HG03060 (cell line): ENCODE data around the gene ALDH3B2.
"Not testable (repeated sequence)": the region's sequence is repeated elsewhere in the genome, so short reads cannot be mapped to it uniquely, and the experiment has no call there.

Source experiments
- ATAC-seq: cut with Tn5 transposase; IDR thresholded peaks from one replicate; pipeline ENCODE4 v1.9.1; 2021; ENCODE audit warnings: low read depth, moderate number of reproducible peaks; ENCODE audit not compliant: unreplicated experiment

The ALDH3B2 gene

GRCh38 chr11:67674442-67674871 lies at the start of gene ALDH3B2:
TSS of gene ALDH3B2 (minus strand) at chr11:67674623. CDS start at chr11:67666935, 7,688 bp downstream.
- ATAC-seq, result no peak

- not testable (repeated sequence) for ATAC-seq
Observed at GRCh38 chr11:67723036-67723435, 48.6 kb upstream of the ALDH3B2 start.

GRCh38 chr11:67716226-67716625 lies 41.8 kb upstream of the ALDH3B2 start:
- ATAC-seq, result not testable (repeated sequence)

- ATAC-seq, result not testable (repeated sequence)
Observed at GRCh38 chr11:67715801-67716200, 41.4 kb upstream of the ALDH3B2 start.

- not testable (repeated sequence) for ATAC-seq
Observed at GRCh38 chr11:67713892-67714509, 39.6 kb upstream of the ALDH3B2 start.

GRCh38 chr11:67711676-67712075 lies 37.3 kb upstream of the ALDH3B2 start:
- not testable (repeated sequence) for ATAC-seq

GRCh38 chr11:67711212-67711611 lies 36.8 kb upstream of the ALDH3B2 start:
- not testable (repeated sequence) for ATAC-seq

GRCh38 chr11:67709806-67710205 lies 35.4 kb upstream of the ALDH3B2 start:
- ATAC-seq, result not testable (repeated sequence)

GRCh38 chr11:67705264-67705663 lies 30.8 kb upstream of the ALDH3B2 start:
- no peak for ATAC-seq

GRCh38 chr11:67704524-67704923 lies 30.1 kb upstream of the ALDH3B2 start:
- ATAC-seq, result no peak

- not testable (repeated sequence) for ATAC-seq
Observed at GRCh38 chr11:67703709-67704108, 29.3 kb upstream of the ALDH3B2 start.

- no peak for ATAC-seq
Observed at GRCh38 chr11:67700548-67701262, 26.3 kb upstream of the ALDH3B2 start.

- ATAC-seq, result no peak
Observed at GRCh38 chr11:67700141-67700540, 25.7 kb upstream of the ALDH3B2 start.

GRCh38 chr11:67699521-67699920 lies 25.1 kb upstream of the ALDH3B2 start:
- ATAC-seq, result no peak

GRCh38 chr11:67698247-67698646 lies 23.8 kb upstream of the ALDH3B2 start:
- ATAC-seq, result no peak

- no peak for ATAC-seq
Observed at GRCh38 chr11:67697846-67698245, 23.4 kb upstream of the ALDH3B2 start.

GRCh38 chr11:67696998-67697397 lies 22.6 kb upstream of the ALDH3B2 start:
- ATAC-seq, result no peak

- no peak for ATAC-seq
Observed at GRCh38 chr11:67695606-67696005, 21.2 kb upstream of the ALDH3B2 start.

GRCh38 chr11:67694875-67695555 lies 20.6 kb upstream of the ALDH3B2 start:
- no peak for ATAC-seq

GRCh38 chr11:67691149-67691548 lies 16.7 kb upstream of the ALDH3B2 start:
- ATAC-seq, result no peak

- no peak for ATAC-seq
Observed at GRCh38 chr11:67689178-67689577, 14.8 kb upstream of the ALDH3B2 start.
